ENCODE measurements around the gene TRIO. TPM values are rescaled to one million over a fixed set of nuclear protein-coding genes. Genes with fewer than 3 reads are reported as not detected.

TRIO gene
- total and polyA plus RNA-seq, 5 experiments from 2014 or later, result 0.69 to 8.3 (median 4.0) TPM; not detected in 1

- H3K4me1 Mint-ChIP-seq, result no peaks in the 10 kb centered on the region
- H3K36me3 Mint-ChIP-seq, result no peaks in the 10 kb centered on the region
- H3K27ac Mint-ChIP-seq, result peak overlapping the region in 1 of 10 donors; percentile 20
- no peaks in the 10 kb centered on the region for H3K27me3 Mint-ChIP-seq
- DNase-seq (no peak), ATAC-seq (no peak)
- H3K4me3 Mint-ChIP-seq, result no peak overlapping the region
- H3K9me3 Mint-ChIP-seq, result no peaks in the 10 kb centered on the region
- POLR2A ChIA-PET, result no interaction called here
These were observed 364.2 kb downstream of the TRIO start for GRCh38 chr5:14507156-14507941.

GRCh38 chr5:14508046-14508445 lies 364.9 kb downstream of the TRIO start:
- DNase-seq (no peak), ATAC-seq (no peak)
- POLR2A ChIA-PET, result no interaction called here
- Mint-ChIP-seq H3K9me3 (no peaks in the 10 kb centered on the region), H3K4me3 (no peak overlapping the region), H3K27me3 (no peaks in the 10 kb centered on the region), H3K4me1 (no peaks in the 10 kb centered on the region), H3K27ac (no peak overlapping the region), H3K36me3 (no peaks in the 10 kb centered on the region)

GRCh38 chr5:14509556-14509955 lies 366.4 kb downstream of the TRIO start:
- H3K36me3 Mint-ChIP-seq, result no peaks in the 10 kb centered on the region
- POLR2A ChIA-PET, result no interaction called here

GRCh38 chr5:14510156-14510734 lies 367.1 kb downstream of the TRIO start:
- H3K9me3 Mint-ChIP-seq, result no peaks in the 10 kb centered on the region
- no peaks in the 10 kb centered on the region for H3K4me1 Mint-ChIP-seq
- POLR2A ChIA-PET, result no interaction called here
- no peaks in the 10 kb centered on the region for H3K36me3 Mint-ChIP-seq
- no peak overlapping the region for H3K4me3 Mint-ChIP-seq
- H3K27me3 Mint-ChIP-seq, result no peaks in the 10 kb centered on the region
- no peak for DNase-seq
- no peak for ATAC-seq
- H3K27ac Mint-ChIP-seq, result peak overlapping the region in 1 of 10 donors; percentile 28

More at GRCh38 chr5:14509556-14509955, 366.4 kb downstream of the TRIO start:
- Mint-ChIP-seq H3K4me3 (no peak overlapping the region), H3K9me3 (no peaks in the 10 kb centered on the region), H3K27ac (no peak overlapping the region), H3K4me1 (no peaks in the 10 kb centered on the region), H3K27me3 (no peaks in the 10 kb centered on the region)
- DNase-seq (no peak), ATAC-seq (no peak)

- POLR2A ChIA-PET, result no interaction called here
- Mint-ChIP-seq H3K27me3 (no peaks in the 10 kb centered on the region), H3K9me3 (peaks cover 0 to 5% (median 0%) of the 10 kb centered on the region in 9 donors), H3K27ac (no peak overlapping the region), H3K4me3 (no peak overlapping the region), H3K4me1 (no peaks in the 10 kb centered on the region), H3K36me3 (peaks cover 0 to 4% (median 3%) of the 10 kb centered on the region in 3 donors)
- ATAC-seq (no peak), DNase-seq (no peak)
These were observed 367.7 kb downstream of the TRIO start for GRCh38 chr5:14510880-14511279.

- POLR2A ChIA-PET, result no interaction called here
- no peaks in the 10 kb centered on the region for H3K27me3 Mint-ChIP-seq
- no peaks in the 10 kb centered on the region for H3K4me1 Mint-ChIP-seq
- no peak for ATAC-seq
- peaks cover 0 to 8% (median 5%) of the 10 kb centered on the region in 3 donors for H3K36me3 Mint-ChIP-seq
- no peak overlapping the region for H3K4me3 Mint-ChIP-seq
- H3K9me3 Mint-ChIP-seq, result peaks cover 0 to 10% (median 3%) of the 10 kb centered on the region in 9 donors
- no peak overlapping the region for H3K27ac Mint-ChIP-seq
- DNase-seq, result no peak
These were observed 369.4 kb downstream of the TRIO start for GRCh38 chr5:14512574-14512973.

- peaks cover 0 to 8% (median 5%) of the 10 kb centered on the region in 3 donors for H3K36me3 Mint-ChIP-seq
- peak overlapping the region in 1 of 10 donors; percentile 21 for H3K27ac Mint-ChIP-seq
- POLR2A ChIA-PET, result no interaction called here
- H3K27me3 Mint-ChIP-seq, result no peaks in the 10 kb centered on the region
- H3K4me3 Mint-ChIP-seq, result no peak overlapping the region
- ATAC-seq (no peak), DNase-seq (no peak)
- H3K9me3 Mint-ChIP-seq, result peaks cover 0 to 10% (median 3%) of the 10 kb centered on the region in 9 donors
- no peaks in the 10 kb centered on the region for H3K4me1 Mint-ChIP-seq
These were observed 370.1 kb downstream of the TRIO start for GRCh38 chr5:14513266-14513665.

GRCh38 chr5:14516901-14517300 lies 373.8 kb downstream of the TRIO start:
- Mint-ChIP-seq H3K9me3 (peaks cover 0 to 10% (median 3%) of the 10 kb centered on the region in 9 donors), H3K4me3 (no peak overlapping the region), H3K4me1 (peaks cover 0 to 5% (median 2%) of the 10 kb centered on the region in 4 donors), H3K36me3 (peaks cover 0 to 14% (median 9%) of the 10 kb centered on the region in 3 donors), H3K27ac (no peak overlapping the region), H3K27me3 (peaks cover 0 to 2% (median 0%) of the 10 kb centered on the region in 5 donors)
- POLR2A ChIA-PET, result interaction anchor here (0.6 kb wide), 1 partner anchor 72 kb away, joined by 6 read pairs; no protein-coding TSS in a partner anchor
- no peak for ATAC-seq
- no peak for DNase-seq

- POLR2A ChIA-PET, result no interaction called here
- no peak for ATAC-seq
- Mint-ChIP-seq H3K27me3 (peaks cover 0 to 4% (median 0%) of the 10 kb centered on the region in 5 donors), H3K4me1 (peaks cover 0 to 6% (median 3%) of the 10 kb centered on the region in 4 donors), H3K4me3 (no peak overlapping the region), H3K36me3 (peaks cover 0 to 14% (median 9%) of the 10 kb centered on the region in 3 donors), H3K27ac (no peak overlapping the region), H3K9me3 (peaks cover 0 to 10% (median 3%) of the 10 kb centered on the region in 9 donors)
- DNase-seq, result no peak
These were observed 375.5 kb downstream of the TRIO start for GRCh38 chr5:14518638-14519037.

- Mint-ChIP-seq H3K4me1 (peaks cover 2 to 6% (median 3%) of the 10 kb centered on the region in 4 donors), H3K27ac (peak overlapping the region in 1 of 10 donors; percentile 18), H3K9me3 (peaks cover 0 to 3% (median 0%) of the 10 kb centered on the region in 9 donors), H3K4me3 (no peak overlapping the region), H3K27me3 (peaks cover 0 to 4% (median 0%) of the 10 kb centered on the region in 5 donors), H3K36me3 (peaks cover 0 to 6% (median 4%) of the 10 kb centered on the region in 3 donors)
- DNase-seq, result no peak
- POLR2A ChIA-PET, result interaction anchor here (0.7 kb wide), 1 partner anchor 25 kb away, joined by 6 read pairs; no protein-coding TSS in a partner anchor
- ATAC-seq, result no peak
These were observed 378.6 kb downstream of the TRIO start for GRCh38 chr5:14521748-14522147.

GRCh38 chr5:14522721-14523120 lies 379.6 kb downstream of the TRIO start:
- Mint-ChIP-seq H3K4me3 (no peak overlapping the region), H3K9me3 (no peaks in the 10 kb centered on the region), H3K27ac (no peak overlapping the region), H3K4me1 (peaks cover 2 to 6% (median 3%) of the 10 kb centered on the region in 4 donors), H3K36me3 (peaks cover 0 to 6% (median 4%) of the 10 kb centered on the region in 3 donors), H3K27me3 (peaks cover 0 to 4% (median 0%) of the 10 kb centered on the region in 5 donors)
- ATAC-seq, result no peak
- DNase-seq, result no peak
- POLR2A ChIA-PET, result interaction anchor here (0.7 kb wide), 1 partner anchor 25 kb away, joined by 6 read pairs; no protein-coding TSS in a partner anchor

- H3K9me3 Mint-ChIP-seq, result no peaks in the 10 kb centered on the region
- no peak overlapping the region for H3K4me3 Mint-ChIP-seq
- POLR2A ChIA-PET, result no interaction called here
- peaks cover 2 to 6% (median 3%) of the 10 kb centered on the region in 4 donors for H3K4me1 Mint-ChIP-seq
- H3K36me3 Mint-ChIP-seq, result peaks cover 0 to 6% (median 2%) of the 10 kb centered on the region in 3 donors
- peaks cover 0 to 4% (median 0%) of the 10 kb centered on the region in 5 donors for H3K27me3 Mint-ChIP-seq
- ATAC-seq (no peak), DNase-seq (no peak)
- peak overlapping the region in 1 of 10 donors; percentile 2 for H3K27ac Mint-ChIP-seq
These were observed 380.3 kb downstream of the TRIO start for GRCh38 chr5:14523243-14524034.
